Ovary (tissue), 9 donors: ENCODE measurements around the gene ADAMTS12. TPM values are rescaled to one million over a fixed set of nuclear protein-coding genes. Genes with fewer than 3 reads are reported as not detected.

Source experiments
- DNase-seq, 5 donors: peaks; one replicate each; pipeline ENCODE4 v3.0.0-alpha.2; 2019 to 2020
- H3K27ac ChIP-seq, 2 donors: fragments of 200-600 bp; one replicate each; pipeline versions ENCODE4 v1.5.1 to v1.8.0; 2019 to 2022
- H3K27me3 ChIP-seq: fragments of 200-600 bp; one replicate; pipeline ENCODE4 v1.8.0; 2022
- H3K36me3 ChIP-seq: fragments of 200-600 bp; sonication (generic); one replicate; pipeline ENCODE4 v1.5.1; 2019
- H3K4me1 ChIP-seq: one replicate; pipeline ENCODE4 v1.8.1; 2013; ENCODE audit warnings: mild to moderate bottlenecking, moderate library complexity; ENCODE audit not compliant: insufficient read depth
- H3K4me3 ChIP-seq: fragments of 200-600 bp; sonication (generic); one replicate; pipeline ENCODE4 v1.5.1; 2017
- H3K9me3 ChIP-seq, 2 donors: fragments of 200-600 bp in 1 of 2; sonication (generic) in 1 of 2; one replicate each; pipeline versions ENCODE4 v1.5.1 to v1.8.1; 2013 to 2019; ENCODE audit warnings: mild to moderate bottlenecking in 1 of 2, moderate library complexity in 1 of 2
- EP300 ChIP-seq: sonication (generic); formaldehyde crosslinking; IDR thresholded peaks from one replicate; pipeline ENCODE4 v1.6.1; 2017; ENCODE audit warnings: antibody characterized with exemption
- POLR2A ChIP-seq: fragments of 450-650 bp; IDR thresholded peaks from one replicate; pipeline ENCODE4 v1.6.1; 2017; ENCODE audit warnings: antibody characterized with exemption, mild to moderate bottlenecking, moderate library complexity
- WGBS, 3 donors: extraction: QIAGEN DNeasy Blood & Tissue Kit in 1 of 3; methylation state at CpG; one replicate each; pipeline versions ENCODE4 v1.1.5 to v1.1.7; 2013 to 2017; 5-methylcytosine and 5-hydroxymethylcytosine counted together
- intact Hi-C, 4 donors: fragments of 100-400 bp; cut with DNase I; formaldehyde crosslinking; loops; one replicate each; pipeline versions ENCODE4 v1.11.0 to v1.15.1; 2022 to 2023
- polyA plus RNA-seq, 2 donors: library from polyadenylated mRNA; stranded (reverse); fragments of 200-250 nt in 1 of 2; fragments of 350-450 nt in 1 of 2; fragmentation: Illumina TruSeq in 1 of 2; extraction: RNeasy Lipid Tissue Mini Kit (QIAGEN cat#74804) in 1 of 2; gene quantifications; one replicate each; pipeline ENCODE4 v1.2.3, GENCODE V29; 2013 to 2014
- total RNA-seq, 7 donors: library from RNA; depleted of rRNA in 2 of 7; stranded (reverse); fragments of >200 nt in 2 of 7; fragmentation: NEBNext Ultra II Directional in 3 of 7; extraction: Animal tissue kit (Norgen Biotek cat#: 25700) in 3 of 7; gene quantifications; one replicate each; pipeline versions ENCODE4 v1.1.0 to v1.2.4, GENCODE V29; 2016 to 2023
- TF ChIP-seq, protein P1 (sequence below), 3 donors: fragments of 450-650 bp in 2 of 3; fragments of 200-600 bp in 1 of 3; IDR thresholded peaks; one replicate each; pipeline versions ENCODE4 v1.5.1 to v1.8.0; 2016 to 2022; ENCODE audit warnings: antibody characterized with exemption in 3 of 3, mild to moderate bottlenecking in 1 of 3
- donor health status: DM: no; HTN: no; CAD: no; lungs with moderate emphysema.
- donor health status: DM: no; HTN: no; CAD: no.
- donor health status: Bipolar disorder and iron deficiency.
- donor health status: DM: yes; HTN: yes; CAD: no.
- donor health status: DM: no; HTN: no; CAD: no.
- donor health status: DM: yes; HTN: yes; CAD: no.

The ADAMTS12 gene
- total and polyA plus RNA-seq, 9 donors, result 2.9 to 9.8 (median 5.5) TPM

DNA sequence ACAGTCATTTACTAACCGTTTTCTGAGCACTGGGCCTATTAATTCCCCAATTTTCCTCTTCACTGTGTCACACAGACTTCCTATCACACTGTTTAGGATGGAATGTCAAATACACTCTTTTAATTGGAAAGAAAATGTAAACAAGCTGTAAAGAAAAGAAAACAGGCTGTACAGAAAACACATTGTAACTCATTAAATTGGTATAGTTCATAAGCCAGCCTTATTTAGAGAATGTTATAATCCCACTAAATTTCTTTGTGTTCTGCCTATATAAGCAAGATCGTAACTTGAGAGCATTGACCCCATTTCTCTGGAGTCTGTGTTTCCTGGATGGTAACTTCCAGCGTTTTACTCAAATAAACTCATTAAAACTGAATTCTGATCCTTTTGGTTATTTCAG is 404.6 kb downstream of the ADAMTS12 start:
- no peak overlapping the region for H3K27ac ChIP-seq
- no peaks in the 10 kb centered on the region for H3K36me3 ChIP-seq
- no peaks in the 10 kb centered on the region for H3K4me1 ChIP-seq
- no peaks in the 10 kb centered on the region for H3K9me3 ChIP-seq
- no peak for DNase-seq
- intact Hi-C loops, result no loop called here
- 33 to 44% (median 36%) methylated on average over 3 of the region's 3 CpGs for WGBS, 3 donors
- TF ChIP-seq, protein P1, sequence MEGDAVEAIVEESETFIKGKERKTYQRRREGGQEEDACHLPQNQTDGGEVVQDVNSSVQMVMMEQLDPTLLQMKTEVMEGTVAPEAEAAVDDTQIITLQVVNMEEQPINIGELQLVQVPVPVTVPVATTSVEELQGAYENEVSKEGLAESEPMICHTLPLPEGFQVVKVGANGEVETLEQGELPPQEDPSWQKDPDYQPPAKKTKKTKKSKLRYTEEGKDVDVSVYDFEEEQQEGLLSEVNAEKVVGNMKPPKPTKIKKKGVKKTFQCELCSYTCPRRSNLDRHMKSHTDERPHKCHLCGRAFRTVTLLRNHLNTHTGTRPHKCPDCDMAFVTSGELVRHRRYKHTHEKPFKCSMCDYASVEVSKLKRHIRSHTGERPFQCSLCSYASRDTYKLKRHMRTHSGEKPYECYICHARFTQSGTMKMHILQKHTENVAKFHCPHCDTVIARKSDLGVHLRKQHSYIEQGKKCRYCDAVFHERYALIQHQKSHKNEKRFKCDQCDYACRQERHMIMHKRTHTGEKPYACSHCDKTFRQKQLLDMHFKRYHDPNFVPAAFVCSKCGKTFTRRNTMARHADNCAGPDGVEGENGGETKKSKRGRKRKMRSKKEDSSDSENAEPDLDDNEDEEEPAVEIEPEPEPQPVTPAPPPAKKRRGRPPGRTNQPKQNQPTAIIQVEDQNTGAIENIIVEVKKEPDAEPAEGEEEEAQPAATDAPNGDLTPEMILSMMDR (IDR thresholded peaks at IDR 0.05), result no peak
- no peak for TF ChIP-seq POLR2A
- no peak for TF ChIP-seq EP300
- no peak overlapping the region for H3K4me3 ChIP-seq
- no peaks in the 10 kb centered on the region for H3K27me3 ChIP-seq

DNA sequence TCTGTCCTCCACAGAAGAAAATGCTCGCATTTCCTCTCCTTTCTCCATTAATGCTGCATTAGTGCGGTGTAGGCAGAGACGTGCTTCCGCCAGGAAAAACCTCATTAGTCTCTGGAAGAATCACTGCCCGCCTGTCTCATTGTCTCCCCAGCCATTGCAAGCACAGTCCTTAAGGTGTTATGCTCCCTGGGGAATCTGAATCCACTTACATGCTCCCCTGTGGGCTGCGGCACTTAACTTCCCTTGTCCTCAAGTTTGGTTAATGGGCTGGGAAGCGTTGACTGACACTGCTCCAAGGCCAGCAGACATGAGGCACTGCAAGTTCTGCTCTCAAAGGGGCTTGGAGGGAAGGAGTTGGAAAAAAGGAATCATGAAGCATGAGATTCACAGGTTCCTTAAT is 409.5 kb downstream of the ADAMTS12 start:
- no peak for TF ChIP-seq POLR2A
- no peak for TF ChIP-seq EP300
- TF ChIP-seq, protein P1 (IDR thresholded peaks at IDR 0.05), result no peak
- intact Hi-C loops, result no loop called here
- Histone ChIP-seq H3K9me3 (no peaks in the 10 kb centered on the region), H3K4me3 (no peak overlapping the region), H3K27me3 (no peaks in the 10 kb centered on the region), H3K36me3 (no peaks in the 10 kb centered on the region), H3K27ac (no peak overlapping the region), H3K4me1 (no peaks in the 10 kb centered on the region)
- DNase-seq, result no peak
- WGBS, 3 donors, result 92 to 95% (median 93%) methylated on average over 7 of the region's 7 CpGs

DNA sequence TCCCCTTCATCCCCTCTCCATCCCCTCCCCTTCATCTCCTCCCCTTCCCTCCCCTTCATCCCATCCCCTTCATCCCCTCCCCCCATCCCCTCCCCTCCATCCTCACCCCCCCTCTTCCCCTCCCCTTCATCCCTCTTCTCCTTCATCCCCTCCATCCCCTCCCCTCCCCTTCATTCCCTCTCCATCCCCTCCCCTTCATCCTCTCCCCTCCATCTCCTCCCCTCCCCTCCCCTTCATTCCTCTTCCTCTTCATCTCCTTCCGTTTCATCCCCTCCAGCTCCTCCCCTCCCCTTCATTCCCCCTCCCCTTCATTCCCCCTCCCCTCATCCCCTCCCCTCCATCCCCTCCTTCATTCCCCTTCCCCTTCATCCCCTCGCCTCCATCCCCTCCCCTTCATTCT is 410.9 kb downstream of the ADAMTS12 start:
- H3K4me3 ChIP-seq, result no peak overlapping the region
- 67 to 100% methylated on average over 1 to 2 of the region's 2 CpGs; no CpG with 5 or more reads in 1 of the 3 donors for WGBS, 3 donors
- no peaks in the 10 kb centered on the region for H3K4me1 ChIP-seq
- no peaks in the 10 kb centered on the region for H3K9me3 ChIP-seq
- no peaks in the 10 kb centered on the region for H3K27me3 ChIP-seq
- no peak overlapping the region for H3K27ac ChIP-seq
- TF ChIP-seq, protein P1 (IDR thresholded peaks at IDR 0.05), result no peak
- TF ChIP-seq POLR2A (no peak), EP300 (no peak)
- intact Hi-C loops, result no loop called here
- H3K36me3 ChIP-seq, result no peaks in the 10 kb centered on the region
- no peak for DNase-seq

DNA sequence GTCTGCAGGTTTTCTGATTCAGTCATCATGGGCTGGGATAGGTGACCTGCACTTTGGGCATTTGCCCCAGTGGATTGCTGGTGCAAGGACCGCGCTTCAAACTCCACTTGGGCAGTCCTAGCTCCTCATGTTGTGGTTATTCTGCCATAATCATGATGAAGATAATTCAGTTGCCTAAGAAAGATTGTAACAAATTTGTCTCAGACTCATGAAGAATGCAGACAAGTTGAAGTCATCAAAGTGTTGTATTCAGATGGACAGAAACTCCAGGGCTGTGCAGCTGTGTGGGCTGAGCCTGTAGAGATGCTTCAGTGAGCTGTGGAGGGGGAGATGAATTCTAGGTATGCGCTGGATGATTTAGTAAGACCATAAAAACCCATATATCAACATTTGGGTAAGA is 412.5 kb downstream of the ADAMTS12 start:
- Histone ChIP-seq H3K4me3 (no peak overlapping the region), H3K27me3 (no peaks in the 10 kb centered on the region), H3K9me3 (no peaks in the 10 kb centered on the region), H3K36me3 (no peaks in the 10 kb centered on the region), H3K27ac (no peak overlapping the region), H3K4me1 (no peaks in the 10 kb centered on the region)
- intact Hi-C loops, result no loop called here
- TF ChIP-seq POLR2A (no peak), EP300 (no peak)
- TF ChIP-seq, protein P1 (IDR thresholded peaks at IDR 0.05), result no peak
- 90 to 96% (median 90%) methylated on average over 3 of the region's 3 CpGs for WGBS, 3 donors
- DNase-seq, result no peak
